ENCODE data around the gene PCYT1A. TPM values are rescaled to one million over a fixed set of nuclear protein-coding genes. Genes with fewer than 3 reads are reported as not detected.

Gene PCYT1A
- total RNA-seq, 1 donor from 2014 or later = 33.9 TPM

DNA sequence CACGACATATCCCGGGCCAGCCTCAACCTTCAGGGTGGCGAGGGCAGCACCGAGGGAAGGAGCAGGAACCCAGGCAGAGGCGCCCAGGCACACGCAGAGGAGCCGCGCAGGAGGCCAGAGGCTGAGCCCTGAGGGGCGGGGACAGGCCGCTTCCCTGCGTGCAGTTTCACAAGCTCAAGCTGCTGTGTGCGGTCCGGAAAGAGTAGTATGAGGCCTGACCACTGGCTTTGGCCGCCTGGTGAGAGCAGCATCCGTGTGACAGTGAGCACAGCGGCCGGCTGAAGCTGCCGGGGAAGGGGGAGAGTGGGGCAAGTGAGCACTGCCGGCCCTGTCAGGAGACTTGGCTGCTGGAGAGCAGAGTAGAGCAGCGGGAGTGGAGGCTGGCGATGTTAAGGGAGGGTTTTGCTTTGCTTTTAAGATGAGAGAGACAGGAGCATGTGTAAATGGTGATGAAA lies 85.0 kb downstream of the PCYT1A start:
- Mint-ChIP-seq H3K4me3 (ENCODE audit: low read depth) (no peak overlapping the region), H3K4me1 (ENCODE audit: low read depth) (no peaks in the 10 kb centered on the region), H3K27ac (no peak overlapping the region), H3K36me3 (ENCODE audit: insufficient read depth) (no peaks in the 10 kb centered on the region), H3K27me3 (peaks cover 30% of the 10 kb centered on the region), H3K9me3 (ENCODE audit: low read depth) (peaks cover 3% of the 10 kb centered on the region)
- TF ChIP-seq, protein P1, sequence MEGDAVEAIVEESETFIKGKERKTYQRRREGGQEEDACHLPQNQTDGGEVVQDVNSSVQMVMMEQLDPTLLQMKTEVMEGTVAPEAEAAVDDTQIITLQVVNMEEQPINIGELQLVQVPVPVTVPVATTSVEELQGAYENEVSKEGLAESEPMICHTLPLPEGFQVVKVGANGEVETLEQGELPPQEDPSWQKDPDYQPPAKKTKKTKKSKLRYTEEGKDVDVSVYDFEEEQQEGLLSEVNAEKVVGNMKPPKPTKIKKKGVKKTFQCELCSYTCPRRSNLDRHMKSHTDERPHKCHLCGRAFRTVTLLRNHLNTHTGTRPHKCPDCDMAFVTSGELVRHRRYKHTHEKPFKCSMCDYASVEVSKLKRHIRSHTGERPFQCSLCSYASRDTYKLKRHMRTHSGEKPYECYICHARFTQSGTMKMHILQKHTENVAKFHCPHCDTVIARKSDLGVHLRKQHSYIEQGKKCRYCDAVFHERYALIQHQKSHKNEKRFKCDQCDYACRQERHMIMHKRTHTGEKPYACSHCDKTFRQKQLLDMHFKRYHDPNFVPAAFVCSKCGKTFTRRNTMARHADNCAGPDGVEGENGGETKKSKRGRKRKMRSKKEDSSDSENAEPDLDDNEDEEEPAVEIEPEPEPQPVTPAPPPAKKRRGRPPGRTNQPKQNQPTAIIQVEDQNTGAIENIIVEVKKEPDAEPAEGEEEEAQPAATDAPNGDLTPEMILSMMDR (IDR thresholded peaks at IDR 0.05; ENCODE audit: unreplicated experiment) = no peak
- no peak for DNase-seq (ENCODE audit: low spot score, unreplicated experiment)

- no peak overlapping the region for H3K27ac Mint-ChIP-seq
- H3K36me3 Mint-ChIP-seq (ENCODE audit: insufficient read depth) = no peaks in the 10 kb centered on the region
- no peaks in the 10 kb centered on the region for H3K9me3 Mint-ChIP-seq (ENCODE audit: low read depth)
- H3K4me1 Mint-ChIP-seq (ENCODE audit: low read depth) = no peaks in the 10 kb centered on the region
- TF ChIP-seq, protein P1 (IDR thresholded peaks at IDR 0.05; ENCODE audit: unreplicated experiment) = no peak
- H3K4me3 Mint-ChIP-seq (ENCODE audit: low read depth) = no peak overlapping the region
- H3K27me3 Mint-ChIP-seq = peaks cover 13% of the 10 kb centered on the region
- DNase-seq (ENCODE audit: low spot score, unreplicated experiment) = no peak
Measured at GRCh38 chr3:196198771-196199753, 88.5 kb downstream of the PCYT1A start.

DNA sequence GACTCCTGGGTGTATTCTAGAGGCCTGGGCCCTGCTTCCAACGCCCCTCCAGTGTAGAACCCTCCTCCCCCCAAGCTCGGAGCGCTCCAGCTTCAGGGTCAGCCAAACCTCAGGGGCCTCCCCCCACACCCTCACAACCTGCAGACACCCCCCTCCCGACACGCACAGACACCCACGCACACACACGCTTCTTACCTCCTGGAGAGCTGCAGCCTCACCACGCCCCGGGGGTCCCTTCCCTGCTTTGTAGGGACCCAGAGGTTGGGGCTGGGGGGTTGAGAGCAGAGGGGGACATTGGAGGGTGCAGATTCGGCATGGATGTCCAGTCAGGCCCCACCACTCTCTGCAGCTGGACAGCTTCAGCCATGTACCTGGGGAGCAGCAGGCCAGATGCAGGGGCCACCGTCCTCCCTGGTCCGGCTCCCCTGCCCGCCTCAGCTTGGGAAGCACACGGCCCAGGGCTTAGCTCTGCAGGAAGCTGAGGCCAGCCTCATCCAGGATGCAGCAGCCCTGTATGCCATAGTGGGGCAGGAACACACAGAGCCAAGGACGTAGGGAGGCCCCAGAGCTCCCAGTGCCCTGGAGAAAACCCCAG lies 89.3 kb downstream of the PCYT1A start:
- no peak overlapping the region for H3K27ac Mint-ChIP-seq

DNA sequence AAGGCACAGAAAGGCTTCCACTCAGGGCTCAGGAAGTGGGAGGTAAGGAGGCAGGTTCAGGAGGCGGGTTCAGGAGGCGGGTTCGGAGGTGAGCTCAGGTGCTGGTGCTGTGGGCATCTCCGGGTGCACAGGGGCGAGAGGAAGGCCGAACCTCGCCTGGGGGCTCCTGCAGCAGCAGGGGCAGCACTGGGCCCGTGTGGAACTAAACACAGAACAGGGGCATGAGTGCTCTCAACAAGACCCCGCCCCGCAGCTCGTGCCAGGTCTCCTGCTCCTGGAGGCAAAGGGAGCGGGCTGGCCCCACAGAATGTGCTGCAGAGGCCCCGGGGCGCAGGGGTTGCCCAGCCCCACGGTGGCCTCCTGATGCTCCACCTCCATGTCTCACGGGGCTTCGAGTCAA lies 90.0 kb downstream of the PCYT1A start:
- Mint-ChIP-seq H3K9me3 (ENCODE audit: low read depth) (no peaks in the 10 kb centered on the region), H3K27ac (no peak overlapping the region), H3K4me1 (ENCODE audit: low read depth) (no peaks in the 10 kb centered on the region), H3K36me3 (ENCODE audit: insufficient read depth) (no peaks in the 10 kb centered on the region), H3K27me3 (peaks cover under 1% of the 10 kb centered on the region), H3K4me3 (ENCODE audit: low read depth) (no peak overlapping the region)
- DNase-seq (ENCODE audit: low spot score, unreplicated experiment) = no peak
- TF ChIP-seq, protein P1 (IDR thresholded peaks at IDR 0.05; ENCODE audit: unreplicated experiment) = no peak

More for the DNA sequence above, 89.3 kb downstream of the PCYT1A start:
- Mint-ChIP-seq H3K9me3 (ENCODE audit: low read depth) (no peaks in the 10 kb centered on the region), H3K4me1 (ENCODE audit: low read depth) (no peaks in the 10 kb centered on the region), H3K36me3 (ENCODE audit: insufficient read depth) (no peaks in the 10 kb centered on the region), H3K27me3 (peaks cover 5% of the 10 kb centered on the region), H3K4me3 (ENCODE audit: low read depth) (no peak overlapping the region)
- no peak for DNase-seq (ENCODE audit: low spot score, unreplicated experiment)
- TF ChIP-seq, protein P1 (IDR thresholded peaks at IDR 0.05; ENCODE audit: unreplicated experiment) = no peak

- Mint-ChIP-seq H3K27ac (no peak overlapping the region), H3K4me3 (ENCODE audit: low read depth) (no peak overlapping the region), H3K27me3 (no peaks in the 10 kb centered on the region), H3K4me1 (ENCODE audit: low read depth) (no peaks in the 10 kb centered on the region), H3K9me3 (ENCODE audit: low read depth) (no peaks in the 10 kb centered on the region), H3K36me3 (ENCODE audit: insufficient read depth) (no peaks in the 10 kb centered on the region)
- TF ChIP-seq, protein P1 (IDR thresholded peaks at IDR 0.05; ENCODE audit: unreplicated experiment) = no peak
- no peak for DNase-seq (ENCODE audit: low spot score, unreplicated experiment)
Measured at GRCh38 chr3:196195664-196196265, 91.8 kb downstream of the PCYT1A start.
